Brain microvascular endothelial cell (primary cell): ENCODE data around the gene GALNT15.

Source experiments
- DNase-seq: peaks from one replicate; pipeline ENCODE4 v3.0.0-alpha.2; 2020
- H3K27ac ChIP-seq: fragments of 250-450 bp; sonication (Bioruptor Pico); 2 replicates; pipeline ENCODE4 v1.5.1; 2020; ENCODE audit warnings: mild to moderate bottlenecking, moderate library complexity
- H3K27me3 ChIP-seq: fragments of 250-450 bp; sonication (Bioruptor Pico); replicated peaks from 2 replicates; pipeline ENCODE4 v1.5.1; 2020; ENCODE audit warnings: mild to moderate bottlenecking
- H3K36me3 ChIP-seq: fragments of 250-450 bp; sonication (Bioruptor Pico); replicated peaks from 2 replicates; pipeline ENCODE4 v1.5.1; 2020; ENCODE audit warnings: mild to moderate bottlenecking
- H3K4me3 ChIP-seq: 2 replicates; pipeline ENCODE4 v1.5.1; 2011; ENCODE audit warnings: low read depth, mild to moderate bottlenecking, control low read depth, low read length, moderate library complexity
- CTCF ChIP-seq: IDR thresholded peaks from 2 replicates; pipeline ENCODE4 v1.5.1; 2011; ENCODE audit warnings: low read depth, mild to moderate bottlenecking, moderate library complexity, low read length, control low read depth, inconsistent platforms; ENCODE audit errors: missing control alignments
- in situ Hi-C: cut with HindIII; loops from 2 replicates; pipeline ENCODE4 v1.10.0; 2017; ENCODE audit warnings: low sequenced_read_pairs, low pct_ligation_motif_present

GALNT15 gene

GRCh38 chr3:16187213-16187790 lies 12.8 kb downstream of the GALNT15 start:
- Histone ChIP-seq H3K27ac (no peak overlapping the region), H3K36me3 (no peaks in the 10 kb centered on the region), H3K4me3 (no peak overlapping the region), H3K27me3 (no peaks in the 10 kb centered on the region)
- in situ Hi-C loops, result no loop called here
- no peak for DNase-seq
- TF ChIP-seq CTCF, result no peak

GRCh38 chr3:16188071-16188470 lies 13.6 kb downstream of the GALNT15 start:
- in situ Hi-C loops, result no loop called here
- Histone ChIP-seq H3K27me3 (no peaks in the 10 kb centered on the region), H3K4me3 (no peak overlapping the region), H3K27ac (no peak overlapping the region), H3K36me3 (no peaks in the 10 kb centered on the region)
- DNase-seq, result no peak
- TF ChIP-seq CTCF, result no peak

GRCh38 chr3:16189201-16189600 lies 14.7 kb downstream of the GALNT15 start:
- DNase-seq, result no peak

GRCh38 chr3:16190704-16191103 lies 16.2 kb downstream of the GALNT15 start:
- no peak for TF ChIP-seq CTCF
- H3K27ac ChIP-seq, result no peak overlapping the region
- in situ Hi-C loops, result no loop called here
- no peaks in the 10 kb centered on the region for H3K36me3 ChIP-seq
- no peaks in the 10 kb centered on the region for H3K27me3 ChIP-seq
- DNase-seq, result no peak
- H3K4me3 ChIP-seq, result no peak overlapping the region

More at GRCh38 chr3:16189201-16189600, 14.7 kb downstream of the GALNT15 start:
- H3K27me3 ChIP-seq, result no peaks in the 10 kb centered on the region
- in situ Hi-C loops, result no loop called here
- no peaks in the 10 kb centered on the region for H3K36me3 ChIP-seq
- no peak overlapping the region for H3K4me3 ChIP-seq
- H3K27ac ChIP-seq, result no peak overlapping the region
- TF ChIP-seq CTCF, result peak; percentile 6

- Histone ChIP-seq H3K27ac (no peak overlapping the region), H3K36me3 (no peaks in the 10 kb centered on the region), H3K27me3 (no peaks in the 10 kb centered on the region), H3K4me3 (no peak overlapping the region)
- no peak for TF ChIP-seq CTCF
- DNase-seq, result no peak
- in situ Hi-C loops, result no loop called here
Observed at GRCh38 chr3:16191591-16191990, 17.1 kb downstream of the GALNT15 start.

GRCh38 chr3:16192176-16192811 lies 17.8 kb downstream of the GALNT15 start:
- Histone ChIP-seq H3K36me3 (no peaks in the 10 kb centered on the region), H3K27ac (no peak overlapping the region), H3K4me3 (no peak overlapping the region), H3K27me3 (no peaks in the 10 kb centered on the region)
- in situ Hi-C loops, result no loop called here
- no peak for DNase-seq
- no peak for TF ChIP-seq CTCF
